H1 (cell line): ENCODE measurements around the gene SMARCA2. TPM values are rescaled to one million over a fixed set of nuclear protein-coding genes. Genes with fewer than 3 reads are reported as not detected.

Experiments
- CTCF ChIA-PET: fragments of 300-600 bp; sonication (Branson Sonifier 250); formaldehyde crosslinking; loops from one replicate; lab custom pipeline; 2021; ENCODE audit not compliant: partially characterized antibody; lab: Charles Lee
- POLR2A ChIA-PET: fragments of 300-600 bp; sonication (Branson Sonifier 250); formaldehyde crosslinking; loops from one replicate; lab custom pipeline; 2021; ENCODE audit warnings: inconsistent platforms; ENCODE audit not compliant: partially characterized antibody; lab: Charles Lee
- DNase-seq, 2 experiments: peaks; one replicate each; pipeline versions ENCODE4 v3.0.0 to v3.0.0-alpha.2; 2010 to 2022; ENCODE audit warnings: low spot score in 2 of 2, low read depth in 1 of 2, mixed read lengths in 1 of 2
- FAIRE-seq: peaks from 2 replicates; lab custom pipeline; 2011; peaks lifted over from hg19 to GRCh38; lab: Jason Lieb, UNC
- H2AFZ ChIP-seq: 2 replicates; pipeline ENCODE4 v1.8.1; 2012; ENCODE audit warnings: low read length, inconsistent platforms
- H2AK5ac ChIP-seq: 2 replicates; pipeline ENCODE4 v1.6.1; 2013; ENCODE audit warnings: low read depth, low read length
- H2BK120ac ChIP-seq: replicated peaks from 2 replicates; pipeline ENCODE3; 2013; ENCODE audit warnings: low read depth, low read length, inconsistent platforms
- H2BK12ac ChIP-seq: 2 replicates; pipeline ENCODE4 v1.6.1; 2013; ENCODE audit warnings: low read depth, low read length
- H2BK15ac ChIP-seq: 2 replicates; pipeline ENCODE4 v1.6.1; 2013; ENCODE audit warnings: low read length
- H2BK20ac ChIP-seq: 2 replicates; pipeline ENCODE4 v1.6.1; 2013; ENCODE audit warnings: low read length
- H2BK5ac ChIP-seq: 2 replicates; pipeline ENCODE4 v1.6.1; 2013; ENCODE audit warnings: low read depth, low read length
- H3K14ac ChIP-seq: 2 replicates; pipeline ENCODE4 v1.6.1; 2013; ENCODE audit warnings: inconsistent platforms; ENCODE audit not compliant: insufficient read length
- H3K18ac ChIP-seq: 2 replicates; pipeline ENCODE4 v1.6.1; 2013; ENCODE audit warnings: low read length; ENCODE audit errors: extremely low read depth
- H3K23ac ChIP-seq: 2 replicates; pipeline ENCODE4 v1.6.1; 2013; ENCODE audit warnings: inconsistent platforms; ENCODE audit not compliant: insufficient read length
- H3K23me2 ChIP-seq: 2 replicates; pipeline ENCODE4 v1.6.1; 2013; ENCODE audit warnings: low read depth, low read length
- H3K27ac ChIP-seq: 2 replicates; pipeline ENCODE4 v1.6.1; 2011; ENCODE audit warnings: low read depth, low read length, inconsistent platforms
- H3K27me3 ChIP-seq, 4 experiments: replicated peaks in 1 of 4; 1 replicate in 1 of 4; 2 replicates in 3 of 4; pipeline versions ENCODE4 v1.6.1 to v1.8.1; 2011 to 2013; ENCODE audit warnings: low read length in 3 of 4, mild to moderate bottlenecking in 3 of 4, inconsistent platforms in 2 of 4, mixed read lengths in 2 of 4, moderate library complexity in 1 of 4; ENCODE audit not compliant: control insufficient read depth in 3 of 4, insufficient read depth in 3 of 4; ENCODE audit errors: extremely low read depth in 1 of 4
- H3K36me3 ChIP-seq, 4 experiments: 2 replicates each; pipeline versions ENCODE4 v1.6.1 to v1.8.1; 2011 to 2013; ENCODE audit warnings: mild to moderate bottlenecking in 4 of 4, low read length in 3 of 4, moderate library complexity in 2 of 4, control low read depth in 1 of 4, inconsistent platforms in 1 of 4; ENCODE audit not compliant: insufficient read depth in 4 of 4, control insufficient read depth in 2 of 4
- H3K4ac ChIP-seq: replicated peaks from 2 replicates; pipeline ENCODE3; 2013; ENCODE audit warnings: low read length, low read depth, mixed read lengths, inconsistent platforms; ENCODE audit not compliant: insufficient read length
- H3K4me1 ChIP-seq, 4 experiments: replicated peaks in 1 of 4; 1 replicate in 1 of 4; 2 replicates in 3 of 4; pipeline versions ENCODE4 v1.6.1 to v1.8.1; 2011 to 2013; ENCODE audit warnings: low read length in 3 of 4, inconsistent platforms in 2 of 4, mixed read lengths in 1 of 4; ENCODE audit not compliant: insufficient read depth in 4 of 4, control insufficient read depth in 3 of 4
- H3K4me2 ChIP-seq, 2 experiments: 2 replicates each; pipeline versions ENCODE4 v1.6.1 to v1.8.1; 2011 to 2013; ENCODE audit warnings: low read depth in 2 of 2, low read length in 2 of 2, control low read depth in 1 of 2, inconsistent platforms in 1 of 2, mild to moderate bottlenecking in 1 of 2; ENCODE audit not compliant: insufficient read depth in 1 of 2
- H3K4me3 ChIP-seq, 4 experiments: fragments of 200-600, 300-600 bp in 1 of 4; sonication (generic), shearing (Covaris generic), sonication (Bioruptor Twin) in 1 of 4; 2 replicates each; pipeline versions ENCODE4 v1.5.1 to v1.8.1; 2011 to 2016; ENCODE audit warnings: low read length in 4 of 4, low read depth in 3 of 4, control low read depth in 2 of 4, inconsistent platforms in 2 of 4, mild to moderate bottlenecking in 2 of 4, mixed read lengths in 1 of 4, moderate library complexity in 1 of 4; ENCODE audit not compliant: insufficient read depth in 2 of 4; ENCODE audit errors: extremely low read depth in 1 of 4
- H3K56ac ChIP-seq: replicated peaks from 2 replicates; pipeline ENCODE3; 2013; ENCODE audit warnings: low read depth, mild to moderate bottlenecking, mixed read lengths, low read length, inconsistent platforms; ENCODE audit not compliant: insufficient read length
- H3K79me1 ChIP-seq: 2 replicates; pipeline ENCODE4 v1.6.1; 2013; ENCODE audit warnings: low read depth, low read length, control low read depth
- H3K79me2 ChIP-seq, 2 experiments: 2 replicates each; pipeline versions ENCODE4 v1.6.1 to v1.8.1; 2012 to 2013; ENCODE audit warnings: low read length in 2 of 2, mild to moderate bottlenecking in 2 of 2, inconsistent platforms in 1 of 2; ENCODE audit not compliant: insufficient read depth in 2 of 2, control insufficient read depth in 1 of 2
- H3K9ac ChIP-seq, 4 experiments: replicated peaks in 1 of 4; 1 replicate in 1 of 4; 2 replicates in 3 of 4; pipeline versions ENCODE4 v1.6.1 to v1.8.1; 2011 to 2013; ENCODE audit warnings: low read depth in 3 of 4, low read length in 3 of 4, control low read depth in 2 of 4, mild to moderate bottlenecking in 2 of 4, moderate library complexity in 2 of 4, inconsistent platforms in 1 of 4; ENCODE audit errors: extremely low read depth in 1 of 4
- H3K9me3 ChIP-seq, 2 experiments: 2 replicates each; pipeline versions ENCODE4 v1.6.1 to v1.8.1; 2012 to 2013; ENCODE audit warnings: mild to moderate bottlenecking in 2 of 2, moderate library complexity in 2 of 2, control low read depth in 1 of 2, inconsistent platforms in 1 of 2, low read depth in 1 of 2, low read length in 1 of 2, mixed read lengths in 1 of 2; ENCODE audit not compliant: insufficient read depth in 2 of 2
- H4K20me1 ChIP-seq, 2 experiments: replicated peaks in 1 of 2; 2 replicates each; pipeline versions ENCODE3 to v1.8.1; 2011 to 2013; ENCODE audit warnings: inconsistent platforms in 2 of 2, low read length in 2 of 2, mild to moderate bottlenecking in 1 of 2; ENCODE audit not compliant: insufficient read depth in 2 of 2, control insufficient read depth in 1 of 2
- H4K5ac ChIP-seq: 2 replicates; pipeline ENCODE4 v1.6.1; 2013; ENCODE audit warnings: low read length, low read depth, mixed read lengths, inconsistent platforms; ENCODE audit not compliant: insufficient read length
- H4K8ac ChIP-seq: 2 replicates; pipeline ENCODE4 v1.8.0; 2013; ENCODE audit warnings: mild to moderate bottlenecking, moderate library complexity, low read length, inconsistent platforms; ENCODE audit not compliant: insufficient read depth; ENCODE audit errors: extremely low read depth
- H4K91ac ChIP-seq: replicated peaks from 2 replicates; pipeline ENCODE3; 2013; ENCODE audit warnings: low read length, mixed read lengths, inconsistent platforms; ENCODE audit not compliant: insufficient read length
- CEBPB ChIP-seq: IDR thresholded peaks from 2 replicates; pipeline ENCODE4 v1.6.1; 2012; ENCODE audit warnings: low read depth, low read length
- CTCF ChIP-seq, 3 experiments: IDR thresholded peaks; 1 replicate in 2 of 3; 2 replicates in 1 of 3; pipeline versions ENCODE4 v1.5.1 to v1.6.1; 2011; ENCODE audit warnings: low read length in 3 of 3, mild to moderate bottlenecking in 3 of 3, inconsistent platforms in 2 of 3, low read depth in 1 of 3, moderate library complexity in 1 of 3; ENCODE audit not compliant: insufficient read depth in 1 of 3; ENCODE audit errors: control extremely low read depth in 1 of 3
- MAX ChIP-seq: IDR thresholded peaks from 2 replicates; pipeline ENCODE4 v1.6.1; 2012; ENCODE audit warnings: inconsistent platforms
- RAD21 ChIP-seq, 2 experiments: IDR thresholded peaks in 1 of 2; conservative IDR thresholded peaks in 1 of 2; 2 replicates each; pipeline ENCODE4 v1.6.1; 2011; ENCODE audit warnings: low read depth in 2 of 2, low read length in 2 of 2, improper control_type of control experiment in 1 of 2, inconsistent platforms in 1 of 2, mild to moderate bottlenecking in 1 of 2, moderate library complexity in 1 of 2
- RBBP5 ChIP-seq: IDR thresholded peaks from 2 replicates; pipeline ENCODE4 v1.7.1; 2012; ENCODE audit warnings: low read depth, mild to moderate bottlenecking, inconsistent platforms, low read length, moderate library complexity, borderline replicate concordance
- WGBS, 2 experiments: shearing (Covaris generic) in 1 of 2; methylation state at CpG; one replicate each; pipeline versions ENCODE4 v1.1.6 to v1.1.7; 2013 to 2015; ENCODE audit warnings: low lambda C conversion rate in 2 of 2, mixed read lengths in 2 of 2, inconsistent platforms in 1 of 2, low coverage in 1 of 2, missing lambda C conversion rate in 1 of 2; ENCODE audit not compliant: insufficient replicate concordance in 2 of 2, insufficient coverage in 1 of 2, insufficient read length in 1 of 2; ENCODE audit errors: extremely low coverage in 1 of 2, missing lambda C conversion rate in 1 of 2; 5-methylcytosine and 5-hydroxymethylcytosine counted together
- polyA plus RNA-seq, 7 experiments: library from polyadenylated mRNA; depleted of rRNA in 3 of 7; stranded (reverse) in 5 of 7; unstranded in 2 of 7; fragments of >200 nt in 5 of 7; fragments of 200-250 nt in 2 of 7; gene quantifications; 1 replicate in 5 of 7; 2 replicates in 1 of 7; 4 replicates in 1 of 7; pipeline versions ENCODE4 v1.2.1 to v1.2.3, GENCODE V29; 2011 to 2013; ENCODE audit warnings: missing spikeins in 2 of 7, mixed read lengths in 2 of 7
- total RNA-seq: library from RNA; stranded (reverse); fragmentation: NEBNext Ultra II Directional; extraction: Animal tissue kit (Norgen Biotek cat#: 25700); gene quantifications from 2 replicates; pipeline ENCODE4 v1.2.1, GENCODE V29; 2021
- TF ChIP-seq, protein P1 (sequence below): IDR thresholded peaks from 2 replicates; pipeline ENCODE4 v1.6.1; 2012; ENCODE audit warnings: inconsistent platforms

Gene SMARCA2
- total and polyA plus RNA-seq, 2 of the 8 experiments (the other 6 are each of a cell fraction or from before 2014, with no cell fraction given): 6.3 to 21.7 TPM

GRCh38 chr9:2228132-2228531 lies 213.0 kb downstream of the SMARCA2 start:
- H3K9ac ChIP-seq: no peak overlapping the region
- no peak overlapping the region for H2AFZ ChIP-seq
- H3K79me2 ChIP-seq: no peaks in the 10 kb centered on the region
- H2BK20ac ChIP-seq: peak overlapping the region; percentile 98
- H3K27me3 ChIP-seq: no peaks in the 10 kb centered on the region
- peak overlapping the region; percentile 34; the same call in 1 of the 2 replicates for H3K18ac ChIP-seq
- DNase-seq: peak; percentile 44 to 85
- peaks cover 2% of the 10 kb centered on the region; the same call in 1 of the 2 replicates for H3K23me2 ChIP-seq
- ChIA-PET POLR2A (no interaction called here), CTCF (interaction anchor here (0.9 to 7.3 kb wide), 9 partner anchors 9 to 432 kb away, joined by 3 to 48 read pairs (median 4); no protein-coding TSS in a partner anchor)
- peaks cover 2 to 3% of the 10 kb centered on the region in 2 experiments; a peak in 2 of 4 replicates for H3K9me3 ChIP-seq
- no peak overlapping the region for H2BK15ac ChIP-seq
- H2BK5ac ChIP-seq: peak overlapping the region; percentile 69; the same call in 1 of the 2 replicates
- peak overlapping the region; percentile 36 for H3K4ac ChIP-seq
- H4K8ac ChIP-seq: no peak overlapping the region
- H2BK12ac ChIP-seq: peak overlapping the region; percentile 20; the same call in 1 of the 2 replicates
- no peak overlapping the region for H3K27ac ChIP-seq
- no peak overlapping the region for H3K56ac ChIP-seq
- H2AK5ac ChIP-seq: no peak overlapping the region; the same call in 1 of the 2 replicates
- no peak overlapping the region for H4K5ac ChIP-seq
- H3K14ac ChIP-seq: no peak overlapping the region
- peak overlapping the region; percentile 9 for H2BK120ac ChIP-seq
- no peaks in the 10 kb centered on the region for H3K4me1 ChIP-seq
- no peak overlapping the region for H3K23ac ChIP-seq
- no peak overlapping the region for H3K4me2 ChIP-seq
- H4K20me1 ChIP-seq: no peaks in the 10 kb centered on the region
- H3K79me1 ChIP-seq: no peaks in the 10 kb centered on the region; the same call in 1 of the 2 replicates
- TF ChIP-seq, protein P1, sequence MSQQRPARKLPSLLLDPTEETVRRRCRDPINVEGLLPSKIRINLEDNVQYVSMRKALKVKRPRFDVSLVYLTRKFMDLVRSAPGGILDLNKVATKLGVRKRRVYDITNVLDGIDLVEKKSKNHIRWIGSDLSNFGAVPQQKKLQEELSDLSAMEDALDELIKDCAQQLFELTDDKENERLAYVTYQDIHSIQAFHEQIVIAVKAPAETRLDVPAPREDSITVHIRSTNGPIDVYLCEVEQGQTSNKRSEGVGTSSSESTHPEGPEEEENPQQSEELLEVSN: peak; percentile 61; the same call in 1 of the 2 replicates
- TF ChIP-seq RAD21 (IDR thresholded peaks at IDR 0.05 in 1 of 2, conservative IDR thresholded peaks at IDR 0.05 in 1 of 2; ENCODE audit: low read depth in 2 of 2, low read length in 2 of 2): peak; percentile 90 to 91
- TF ChIP-seq CTCF (IDR thresholded peaks at IDR 0.05; ENCODE audit: control extremely low read depth in 1 of 3, insufficient read depth in 1 of 3, low read depth in 1 of 3, low read length in 3 of 3): peak; percentile 60 to 77 (median 60)
- peak; percentile 81 for TF ChIP-seq MAX
- TF ChIP-seq CEBPB: peak; percentile 91
- no peak for TF ChIP-seq RBBP5
- peak; percentile 66 for FAIRE-seq
- H3K4me3 ChIP-seq: no peak overlapping the region
- no peaks in the 10 kb centered on the region for H3K36me3 ChIP-seq
- WGBS, 2 experiments: 50% methylated on average over 2 of the region's 2 CpGs; no CpG with 5 or more reads in 1 of the 2 experiments
- peak overlapping the region; percentile 12 for H4K91ac ChIP-seq
